Ovary (tissue), 9 donors: ENCODE results near the gene CD68. TPM values are rescaled to one million over a fixed set of nuclear protein-coding genes. Genes with fewer than 3 reads are reported as not detected.

Experiments used
- DNase-seq, 5 donors: peaks; one replicate each; pipeline ENCODE4 v3.0.0-alpha.2; 2019 to 2020
- H3K27ac ChIP-seq, 2 donors: fragments of 200-600 bp; one replicate each; pipeline versions ENCODE4 v1.5.1 to v1.8.0; 2019 to 2022
- H3K27me3 ChIP-seq: fragments of 200-600 bp; one replicate; pipeline ENCODE4 v1.8.0; 2022
- H3K36me3 ChIP-seq: fragments of 200-600 bp; sonication (generic); one replicate; pipeline ENCODE4 v1.5.1; 2019
- H3K4me1 ChIP-seq: one replicate; pipeline ENCODE4 v1.8.1; 2013; ENCODE audit warnings: mild to moderate bottlenecking, moderate library complexity; ENCODE audit not compliant: insufficient read depth
- H3K4me3 ChIP-seq: fragments of 200-600 bp; sonication (generic); one replicate; pipeline ENCODE4 v1.5.1; 2017
- H3K9me3 ChIP-seq, 2 donors: fragments of 200-600 bp in 1 of 2; sonication (generic) in 1 of 2; one replicate each; pipeline versions ENCODE4 v1.5.1 to v1.8.1; 2013 to 2019; ENCODE audit warnings: mild to moderate bottlenecking in 1 of 2, moderate library complexity in 1 of 2
- CTCF ChIP-seq, 3 donors: fragments of 450-650 bp in 2 of 3; fragments of 200-600 bp in 1 of 3; IDR thresholded peaks; one replicate each; pipeline versions ENCODE4 v1.5.1 to v1.8.0; 2016 to 2022; ENCODE audit warnings: antibody characterized with exemption in 3 of 3, mild to moderate bottlenecking in 1 of 3
- EP300 ChIP-seq: sonication (generic); formaldehyde crosslinking; IDR thresholded peaks from one replicate; pipeline ENCODE4 v1.6.1; 2017; ENCODE audit warnings: antibody characterized with exemption
- POLR2A ChIP-seq: fragments of 450-650 bp; IDR thresholded peaks from one replicate; pipeline ENCODE4 v1.6.1; 2017; ENCODE audit warnings: antibody characterized with exemption, mild to moderate bottlenecking, moderate library complexity
- WGBS, 3 donors: extraction: QIAGEN DNeasy Blood & Tissue Kit in 1 of 3; methylation state at CpG; one replicate each; pipeline versions ENCODE4 v1.1.5 to v1.1.7; 2013 to 2017; 5-methylcytosine and 5-hydroxymethylcytosine counted together
- intact Hi-C, 4 donors: fragments of 100-400 bp; cut with DNase I; formaldehyde crosslinking; loops; one replicate each; pipeline versions ENCODE4 v1.11.0 to v1.15.1; 2022 to 2023
- polyA plus RNA-seq, 2 donors: library from polyadenylated mRNA; stranded (reverse); fragments of 200-250 nt in 1 of 2; fragments of 350-450 nt in 1 of 2; fragmentation: Illumina TruSeq in 1 of 2; extraction: RNeasy Lipid Tissue Mini Kit (QIAGEN cat#74804) in 1 of 2; gene quantifications; one replicate each; pipeline ENCODE4 v1.2.3, GENCODE V29; 2013 to 2014
- total RNA-seq, 7 donors: library from RNA; depleted of rRNA in 2 of 7; stranded (reverse); fragments of >200 nt in 2 of 7; fragmentation: NEBNext Ultra II Directional in 3 of 7; extraction: Animal tissue kit (Norgen Biotek cat#: 25700) in 3 of 7; gene quantifications; one replicate each; pipeline versions ENCODE4 v1.1.0 to v1.2.4, GENCODE V29; 2016 to 2023
- donor health status: DM: no; HTN: no; CAD: no; lungs with moderate emphysema.
- donor health status: DM: no; HTN: no; CAD: no.
- donor health status: Bipolar disorder and iron deficiency.
- donor health status: DM: yes; HTN: yes; CAD: no.
- donor health status: DM: no; HTN: no; CAD: no.
- donor health status: DM: yes; HTN: yes; CAD: no.

Gene CD68
- total and polyA plus RNA-seq, 9 donors: 5.2 to 132 (median 15.4) TPM

- WGBS, 3 donors: 66 to 76% (median 72%) methylated on average over 9 of the region's 9 CpGs
- Histone ChIP-seq H3K36me3 (no peaks in the 10 kb centered on the region), H3K4me3 (no peak overlapping the region), H3K4me1 (peaks cover 21% of the 10 kb centered on the region), H3K27me3 (no peaks in the 10 kb centered on the region), H3K27ac (no peak overlapping the region), H3K9me3 (no peaks in the 10 kb centered on the region)
- intact Hi-C loops: loop anchor here in 1 of 4 donors (2.0 kb wide), 1 partner anchor 76 kb away; no protein-coding TSS in a partner anchor
- TF ChIP-seq EP300 (no peak), CTCF (IDR thresholded peaks at IDR 0.05) (no peak)
- no peak for DNase-seq
Observed at GRCh38 chr17:7586673-7587419, 7.4 kb downstream of the CD68 start.

GRCh38 chr17:7587420-7588151 is 8.1 kb downstream of the CD68 start:
- 47 to 59% (median 49%) methylated on average over 12 of the region's 12 CpGs for WGBS, 3 donors
- H3K27ac ChIP-seq: no peak overlapping the region
- no peaks in the 10 kb centered on the region for H3K36me3 ChIP-seq
- peak in 1 of 5 donors; percentile 18 for DNase-seq
- TF ChIP-seq CTCF (IDR thresholded peaks at IDR 0.05) (no peak), POLR2A (no peak), EP300 (no peak)
- H3K4me1 ChIP-seq: peaks cover 15% of the 10 kb centered on the region
- no peaks in the 10 kb centered on the region for H3K27me3 ChIP-seq
- intact Hi-C loops: loop anchor here in 1 of 4 donors (2.0 kb wide), 1 partner anchor 77 kb away; no protein-coding TSS in a partner anchor
- no peak overlapping the region for H3K4me3 ChIP-seq
- H3K9me3 ChIP-seq: no peaks in the 10 kb centered on the region

GRCh38 chr17:7588553-7589203 is 9.2 kb downstream of the CD68 start:
- H3K27me3 ChIP-seq: no peaks in the 10 kb centered on the region
- 28 to 52% (median 34%) methylated on average over 24 to 30 of the region's 30 CpGs for WGBS, 3 donors
- intact Hi-C loops: no loop called here
- no peaks in the 10 kb centered on the region for H3K36me3 ChIP-seq
- H3K9me3 ChIP-seq: no peaks in the 10 kb centered on the region
- peaks cover 8% of the 10 kb centered on the region for H3K4me1 ChIP-seq
- H3K4me3 ChIP-seq: peak overlapping the region; percentile 67
- DNase-seq: no peak
- TF ChIP-seq EP300 (no peak), POLR2A (no peak), CTCF (IDR thresholded peaks at IDR 0.05) (no peak)
- peak overlapping the region; percentile 12 to 42 for H3K27ac ChIP-seq

GRCh38 chr17:7589204-7589868 is 9.9 kb downstream of the CD68 start:
- TF ChIP-seq POLR2A (peak; percentile 19), EP300 (no peak), CTCF (IDR thresholded peaks at IDR 0.05) (peak; percentile 89 to 93 (median 90))
- intact Hi-C loops: no loop called here
- H3K4me3 ChIP-seq: peak overlapping the region; percentile 67
- DNase-seq: peak; percentile 87 to 92 (median 89)
- peak overlapping the region; percentile 12 to 42 for H3K27ac ChIP-seq
- peaks cover 7% of the 10 kb centered on the region for H3K4me1 ChIP-seq
- WGBS, 3 donors: 8 to 17% (median 8%) methylated on average over 44 to 56 of the region's 56 CpGs
- no peaks in the 10 kb centered on the region for H3K36me3 ChIP-seq
- no peaks in the 10 kb centered on the region for H3K9me3 ChIP-seq
- no peaks in the 10 kb centered on the region for H3K27me3 ChIP-seq
